HepG2 (cell line): ENCODE results near the gene ATG4B. TPM values are rescaled to one million over a fixed set of nuclear protein-coding genes. Genes with fewer than 3 reads are reported as not detected.

ENCODE experiments used
- AKAP8 ChIP-seq: sonication (generic); formaldehyde crosslinking; IDR thresholded peaks from 2 replicates; pipeline ENCODE4 v1.5.1; 2020; ENCODE audit warnings: mild to moderate bottlenecking, missing genetic modification reagents
- E2F5 ChIP-seq: sonication (generic); formaldehyde crosslinking; conservative IDR thresholded peaks from 2 replicates; pipeline ENCODE4 v1.4.0; 2020; ENCODE audit warnings: missing genetic modification reagents
- RCOR2 ChIP-seq: IDR thresholded peaks from 2 replicates; pipeline ENCODE4 v1.6.1; 2016; ENCODE audit warnings: missing biosample characterization, missing genetic modification reagents
- SP2 ChIP-seq: sonication (generic); formaldehyde crosslinking; IDR thresholded peaks from 2 replicates; pipeline ENCODE4 v1.5.1; 2020; ENCODE audit warnings: mild to moderate bottlenecking, missing genetic modification reagents
- SRSF4 ChIP-seq: fragments of 200-400 bp; formaldehyde crosslinking; IDR thresholded peaks from one replicate; pipeline ENCODE4 v1.6.1; 2018; ENCODE audit warnings: mild to moderate bottlenecking, low read depth, low read length, moderate library complexity; ENCODE audit not compliant: poor library complexity, severe bottlenecking
- ZFAT ChIP-seq: sonication (generic); formaldehyde crosslinking; conservative IDR thresholded peaks from 2 replicates; pipeline ENCODE4 v1.8.1; 2023; ENCODE audit warnings: missing genetic modification reagents, inconsistent platforms
- ZNF136 ChIP-seq: sonication (generic); formaldehyde crosslinking; IDR thresholded peaks from 2 replicates; pipeline ENCODE4 v1.8.1; 2022; ENCODE audit warnings: low read depth, mild to moderate bottlenecking, moderate library complexity, missing genetic modification reagents
- ZNF460 ChIP-seq: sonication (generic); formaldehyde crosslinking; IDR thresholded peaks from 2 replicates; pipeline ENCODE4 v1.5.1; 2020; ENCODE audit warnings: missing genetic modification reagents, mild to moderate bottlenecking, borderline replicate concordance
- ZNF552 ChIP-seq: sonication (generic); formaldehyde crosslinking; IDR thresholded peaks from 2 replicates; pipeline ENCODE4 v1.9.0; 2022; ENCODE audit warnings: missing genetic modification reagents, mild to moderate bottlenecking, borderline replicate concordance
- ZNF576 ChIP-seq: sonication (generic); formaldehyde crosslinking; IDR thresholded peaks from 2 replicates; pipeline ENCODE4 v1.4.0; 2020; ENCODE audit warnings: mild to moderate bottlenecking, missing genetic modification reagents
- polyA plus RNA-seq, 8 experiments: library from polyadenylated mRNA; depleted of rRNA in 3 of 8; stranded (reverse) in 7 of 8; unstranded in 1 of 8; fragments of >200 nt; fragmentation: Illumina TruSeq in 4 of 8; extraction: Trizol in 4 of 8; gene quantifications; 2 replicates each; pipeline versions ENCODE4 v1.2.1 to v1.2.3, GENCODE V29; 2011 to 2016; ENCODE audit warnings: low read depth in 4 of 8, missing spikeins in 1 of 8, mixed read lengths in 1 of 8; ENCODE audit not compliant: insufficient read depth in 1 of 8
- total RNA-seq, 5 experiments: library from RNA; depleted of rRNA; stranded (reverse); fragments of >200 nt; fragmentation: Illumina TruSeq; extraction: Trizol; gene quantifications; 2 replicates each; pipeline ENCODE4 v1.2.3, GENCODE V29; 2016; ENCODE audit warnings: low read depth in 1 of 5
- TF ChIP-seq, protein P1 (sequence below): sonication (generic); formaldehyde crosslinking; IDR thresholded peaks from 2 replicates; pipeline ENCODE4 v1.5.1; 2020; ENCODE audit warnings: mild to moderate bottlenecking, missing genetic modification reagents, moderate library complexity
- TF ChIP-seq, protein P2 (sequence below): sonication (generic); formaldehyde crosslinking; IDR thresholded peaks from 2 replicates; pipeline ENCODE4 v1.4.0; 2020; ENCODE audit warnings: missing genetic modification reagents
- TF ChIP-seq, protein P3 (sequence below): sonication (generic); formaldehyde crosslinking; IDR thresholded peaks from 2 replicates; pipeline ENCODE4 v1.5.0; 2020; ENCODE audit warnings: missing genetic modification reagents

Gene ATG4B
- total and polyA plus RNA-seq, 2 of the 13 experiments (the other 11 are each of a cell fraction or from before 2014, with no cell fraction given) = 95.5 to 239 TPM

DNA sequence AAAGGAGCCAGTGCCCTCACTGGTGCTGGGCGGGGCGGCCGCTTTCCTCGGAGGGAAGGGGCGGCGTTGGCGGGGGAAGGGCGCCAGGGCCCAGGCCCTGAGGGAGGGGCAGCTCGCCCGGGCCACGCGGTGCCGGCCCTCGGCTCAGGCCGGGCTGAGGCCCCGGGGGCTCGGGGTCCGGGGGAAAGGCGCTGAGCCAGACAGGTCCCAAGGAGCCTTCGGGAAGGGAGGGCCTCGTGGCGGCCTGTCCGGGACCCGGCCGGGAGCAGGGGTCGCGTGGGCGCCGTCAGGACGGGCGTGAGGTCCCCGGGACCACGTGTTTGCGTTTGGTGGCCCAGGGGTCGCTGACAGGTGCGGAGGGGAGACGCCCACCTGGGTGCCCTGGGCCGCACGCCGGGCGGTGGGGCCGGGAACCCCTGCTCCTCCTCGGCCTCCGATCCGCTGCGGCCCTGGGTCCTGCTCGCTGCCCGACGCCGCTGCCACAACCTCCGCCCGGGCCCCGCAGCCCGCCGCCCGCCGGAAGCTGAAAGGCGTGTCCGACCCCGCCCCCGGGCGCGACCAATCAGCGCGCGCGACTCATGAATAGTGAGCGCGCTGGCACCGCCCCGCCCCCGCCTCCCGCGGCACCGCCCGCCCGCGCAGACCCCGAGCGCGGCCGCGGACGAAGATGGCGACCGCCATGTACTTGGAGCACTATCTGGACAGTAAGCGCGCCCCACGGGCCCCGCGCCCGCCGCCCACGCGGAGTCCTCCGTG lies 64.1 kb downstream of the ATG4B start, which contains the start of gene ING5 (continued):
- TF ChIP-seq, protein P1, sequence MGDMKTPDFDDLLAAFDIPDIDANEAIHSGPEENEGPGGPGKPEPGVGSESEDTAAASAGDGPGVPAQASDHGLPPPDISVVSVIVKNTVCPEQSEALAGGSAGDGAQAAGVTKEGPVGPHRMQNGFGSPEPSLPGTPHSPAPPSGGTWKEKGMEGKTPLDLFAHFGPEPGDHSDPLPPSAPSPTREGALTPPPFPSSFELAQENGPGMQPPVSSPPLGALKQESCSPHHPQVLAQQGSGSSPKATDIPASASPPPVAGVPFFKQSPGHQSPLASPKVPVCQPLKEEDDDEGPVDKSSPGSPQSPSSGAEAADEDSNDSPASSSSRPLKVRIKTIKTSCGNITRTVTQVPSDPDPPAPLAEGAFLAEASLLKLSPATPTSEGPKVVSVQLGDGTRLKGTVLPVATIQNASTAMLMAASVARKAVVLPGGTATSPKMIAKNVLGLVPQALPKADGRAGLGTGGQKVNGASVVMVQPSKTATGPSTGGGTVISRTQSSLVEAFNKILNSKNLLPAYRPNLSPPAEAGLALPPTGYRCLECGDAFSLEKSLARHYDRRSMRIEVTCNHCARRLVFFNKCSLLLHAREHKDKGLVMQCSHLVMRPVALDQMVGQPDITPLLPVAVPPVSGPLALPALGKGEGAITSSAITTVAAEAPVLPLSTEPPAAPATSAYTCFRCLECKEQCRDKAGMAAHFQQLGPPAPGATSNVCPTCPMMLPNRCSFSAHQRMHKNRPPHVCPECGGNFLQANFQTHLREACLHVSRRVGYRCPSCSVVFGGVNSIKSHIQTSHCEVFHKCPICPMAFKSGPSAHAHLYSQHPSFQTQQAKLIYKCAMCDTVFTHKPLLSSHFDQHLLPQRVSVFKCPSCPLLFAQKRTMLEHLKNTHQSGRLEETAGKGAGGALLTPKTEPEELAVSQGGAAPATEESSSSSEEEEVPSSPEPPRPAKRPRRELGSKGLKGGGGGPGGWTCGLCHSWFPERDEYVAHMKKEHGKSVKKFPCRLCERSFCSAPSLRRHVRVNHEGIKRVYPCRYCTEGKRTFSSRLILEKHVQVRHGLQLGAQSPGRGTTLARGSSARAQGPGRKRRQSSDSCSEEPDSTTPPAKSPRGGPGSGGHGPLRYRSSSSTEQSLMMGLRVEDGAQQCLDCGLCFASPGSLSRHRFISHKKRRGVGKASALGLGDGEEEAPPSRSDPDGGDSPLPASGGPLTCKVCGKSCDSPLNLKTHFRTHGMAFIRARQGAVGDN (CRISPR knock-in tag) = peak; percentile 98
- TF ChIP-seq, protein P2, sequence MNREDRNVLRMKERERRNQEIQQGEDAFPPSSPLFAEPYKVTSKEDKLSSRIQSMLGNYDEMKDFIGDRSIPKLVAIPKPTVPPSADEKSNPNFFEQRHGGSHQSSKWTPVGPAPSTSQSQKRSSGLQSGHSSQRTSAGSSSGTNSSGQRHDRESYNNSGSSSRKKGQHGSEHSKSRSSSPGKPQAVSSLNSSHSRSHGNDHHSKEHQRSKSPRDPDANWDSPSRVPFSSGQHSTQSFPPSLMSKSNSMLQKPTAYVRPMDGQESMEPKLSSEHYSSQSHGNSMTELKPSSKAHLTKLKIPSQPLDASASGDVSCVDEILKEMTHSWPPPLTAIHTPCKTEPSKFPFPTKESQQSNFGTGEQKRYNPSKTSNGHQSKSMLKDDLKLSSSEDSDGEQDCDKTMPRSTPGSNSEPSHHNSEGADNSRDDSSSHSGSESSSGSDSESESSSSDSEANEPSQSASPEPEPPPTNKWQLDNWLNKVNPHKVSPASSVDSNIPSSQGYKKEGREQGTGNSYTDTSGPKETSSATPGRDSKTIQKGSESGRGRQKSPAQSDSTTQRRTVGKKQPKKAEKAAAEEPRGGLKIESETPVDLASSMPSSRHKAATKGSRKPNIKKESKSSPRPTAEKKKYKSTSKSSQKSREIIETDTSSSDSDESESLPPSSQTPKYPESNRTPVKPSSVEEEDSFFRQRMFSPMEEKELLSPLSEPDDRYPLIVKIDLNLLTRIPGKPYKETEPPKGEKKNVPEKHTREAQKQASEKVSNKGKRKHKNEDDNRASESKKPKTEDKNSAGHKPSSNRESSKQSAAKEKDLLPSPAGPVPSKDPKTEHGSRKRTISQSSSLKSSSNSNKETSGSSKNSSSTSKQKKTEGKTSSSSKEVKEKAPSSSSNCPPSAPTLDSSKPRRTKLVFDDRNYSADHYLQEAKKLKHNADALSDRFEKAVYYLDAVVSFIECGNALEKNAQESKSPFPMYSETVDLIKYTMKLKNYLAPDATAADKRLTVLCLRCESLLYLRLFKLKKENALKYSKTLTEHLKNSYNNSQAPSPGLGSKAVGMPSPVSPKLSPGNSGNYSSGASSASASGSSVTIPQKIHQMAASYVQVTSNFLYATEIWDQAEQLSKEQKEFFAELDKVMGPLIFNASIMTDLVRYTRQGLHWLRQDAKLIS (CRISPR knock-in tag) = no peak
- TF ChIP-seq SP2 (CRISPR knock-in tag) = peak; percentile 75
- TF ChIP-seq, protein P3, sequence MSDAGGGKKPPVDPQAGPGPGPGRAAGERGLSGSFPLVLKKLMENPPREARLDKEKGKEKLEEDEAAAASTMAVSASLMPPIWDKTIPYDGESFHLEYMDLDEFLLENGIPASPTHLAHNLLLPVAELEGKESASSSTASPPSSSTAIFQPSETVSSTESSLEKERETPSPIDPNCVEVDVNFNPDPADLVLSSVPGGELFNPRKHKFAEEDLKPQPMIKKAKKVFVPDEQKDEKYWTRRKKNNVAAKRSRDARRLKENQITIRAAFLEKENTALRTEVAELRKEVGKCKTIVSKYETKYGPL (CRISPR knock-in tag) = no peak; the same call in 1 of the 2 replicates
- peak; percentile 37; the same call in 1 of the 2 replicates for TF ChIP-seq E2F5
- peak; percentile 89; the same call in 1 of the 2 replicates for TF ChIP-seq ZNF552
- no peak for TF ChIP-seq ZNF460 (CRISPR knock-in tag)
- TF ChIP-seq AKAP8 (CRISPR knock-in tag) = peak; percentile 99
- TF ChIP-seq ZNF136 (CRISPR knock-in tag) = no peak
- peak; percentile 78; the same call in 1 of the 2 replicates for TF ChIP-seq ZFAT (CRISPR knock-in tag)
- TF ChIP-seq SRSF4 = no peak
- peak; percentile 86; the same call in 1 of the 2 replicates for TF ChIP-seq ZNF576 (CRISPR knock-in tag)
- no peak for TF ChIP-seq RCOR2 (CRISPR knock-in tag)
